Adrenal gland (tissue), 5 donors: ENCODE measurements around the gene STRIT1.

ENCODE experiments used
- CTCF ChIP-seq, 6 experiments: fragments of 450-650 bp in 4 of 6; fragments of 200-600 bp in 2 of 6; sonication (generic) in 1 of 6; IDR thresholded peaks; 1 replicate in 5 of 6; 2 replicates in 1 of 6; pipeline versions ENCODE4 v1.5.1 to v1.8.0; 2016 to 2021; ENCODE audit warnings: antibody characterized with exemption in 6 of 6, mild to moderate bottlenecking in 2 of 6, moderate library complexity in 1 of 6
- POLR2A ChIP-seq, 2 donors: fragments of 450-650 bp; IDR thresholded peaks; one replicate each; pipeline ENCODE4 v1.6.1; 2017; ENCODE audit warnings: antibody characterized with exemption in 2 of 2, mild to moderate bottlenecking in 2 of 2, moderate library complexity in 1 of 2
- donor health status: DM: no; HTN: no; CAD: no.

GRCh38 chr3:155283092-155284056 lies 10.1 kb downstream of the STRIT1 start:
- TF ChIP-seq CTCF (IDR thresholded peaks at IDR 0.05) (no peak), POLR2A (IDR thresholded peaks at IDR 0.05) (no peak)
